ENCODE measurements around the gene ZBTB34. TPM values are rescaled to one million over a fixed set of nuclear protein-coding genes. Genes with fewer than 3 reads are reported as not detected.

The ZBTB34 gene
- polyA plus RNA-seq, 1 donor from 2014 or later = 19.5 TPM

Other genes starting within 250 kb of the ZBTB34 start
- gene LMX1B, start 246.7 kb upstream of the ZBTB34 start, polyA plus RNA-seq = 0.26 TPM in 1 of 2 replicates, not detected in the other
- 12.1 and 12.3 TPM in 2 replicates for gene ZBTB43, start 55.6 kb upstream of the ZBTB34 start, polyA plus RNA-seq
- 37.1 and 38.9 TPM in 2 replicates for gene RALGPS1, start 54.1 kb downstream of the ZBTB34 start, polyA plus RNA-seq